ENCODE data around the gene PBX3. TPM values are rescaled to one million over a fixed set of nuclear protein-coding genes. Genes with fewer than 3 reads are reported as not detected.
A peak's percentile ranks its signal among the peaks of the same experiment; 100 is the strongest.

Gene PBX3
- total RNA-seq, 1 experiment from 2014 or later: 46.0 TPM

GRCh38 chr9:125913551-125913950 lies 166.4 kb downstream of the PBX3 start:
- Histone ChIP-seq H3K27ac (ENCODE audit: insufficient read length, low read depth, low read length) (no peak overlapping the region), H4K91ac (ENCODE audit: insufficient read length, low read depth, low read length) (no peak overlapping the region), H3K4me1 (ENCODE audit: insufficient read depth, low read length) (no peaks in the 10 kb centered on the region; the same call in 1 of the 2 replicates), H2BK15ac (ENCODE audit: low read depth, low read length) (no peak overlapping the region), H3K14ac (ENCODE audit: insufficient read depth, low read length) (no peak overlapping the region), H4K20me1 (ENCODE audit: control insufficient read depth, insufficient read depth, insufficient read length) (no peaks in the 10 kb centered on the region), H3K4ac (ENCODE audit: low read depth, low read length) (no peak overlapping the region), H3K27me3 (ENCODE audit: insufficient read depth, low read length) (no peaks in the 10 kb centered on the region), H2BK5ac (ENCODE audit: insufficient read length, low read length) (no peak overlapping the region), H3K56ac (ENCODE audit: insufficient read length, low read depth, low read length) (no peak overlapping the region), H3K9ac (ENCODE audit: extremely low read depth, insufficient read length, low read length) (no peak overlapping the region), H3K79me1 (ENCODE audit: insufficient read depth, low read depth, low read length, poor library complexity, severe bottlenecking) (no peaks in the 10 kb centered on the region), H3K23me2 (ENCODE audit: insufficient read length, low read depth, low read length, poor library complexity, severe bottlenecking) (no peaks in the 10 kb centered on the region), H3K9me3 (ENCODE audit: control insufficient read depth, low read depth, low read length) (no peaks in the 10 kb centered on the region), H3K4me2 (ENCODE audit: insufficient read depth, insufficient read length, low read length) (no peak overlapping the region), H3K18ac (ENCODE audit: insufficient read length, low read depth, low read length) (no peak overlapping the region), H2AK5ac (ENCODE audit: insufficient read length, low read length) (no peak overlapping the region), H3K23ac (ENCODE audit: insufficient read length, low read depth, low read length) (no peak overlapping the region), H3T11ph (ENCODE audit: low read length) (no peak overlapping the region), H2AFZ (ENCODE audit: low read length) (no peak overlapping the region), H2BK20ac (ENCODE audit: low read depth, low read length, poor library complexity, severe bottlenecking) (no peak overlapping the region), H3K79me2 (ENCODE audit: insufficient read depth, low read length) (0 out of 2 replicates have a peak, but pooled peaks cover 2% of the 10 kb centered on the region), H2BK12ac (ENCODE audit: insufficient read length, low read depth, low read length) (no peak overlapping the region), H4K5ac (ENCODE audit: insufficient read length, low read depth, low read length) (no peak overlapping the region), H2BK120ac (ENCODE audit: low read depth, low read length, poor library complexity, severe bottlenecking) (no peak overlapping the region), H4K8ac (replicated peaks; ENCODE audit: insufficient read length, low read depth, low read length) (no peak overlapping the region)
- Mint-ChIP-seq H3K4me3 (no peak overlapping the region), H3K36me3 (ENCODE audit: insufficient read depth in 1 of 3, low read depth in 3 of 3) (peaks cover 0 to 11% (median 2%) of the 10 kb centered on the region in 3 experiments; a peak in 3 of 7 replicates), H3K27me3 (ENCODE audit: low read depth) (no peaks in the 10 kb centered on the region), H3K4me1 (peaks cover 19 to 27% of the 10 kb centered on the region in 2 experiments), H3K27ac (peak overlapping the region in 1 of 3 experiments; percentile 69; a peak in 2 of 7 replicates), H3K9me3 (no peaks in the 10 kb centered on the region)
- no CpG with 5 or more reads among the region's 2 CpGs for WGBS (ENCODE audit: extremely low coverage, insufficient read length, low lambda C conversion rate)
- no peak for TF ChIP-seq CTCF (conservative IDR thresholded peaks at IDR 0.05)
- no peak for DNase-seq
